SK-N-SH treated with all-trans-retinoic acid at 6 μM for 48 hours (cell line): ENCODE measurements around the gene ECE2.

ENCODE experiments used
- ARNTL ChIP-seq: fragments of 450-650 bp; formaldehyde crosslinking; IDR thresholded peaks from 2 replicates; pipeline ENCODE4 v1.5.0; 2020; ENCODE audit warnings: low read depth, mild to moderate bottlenecking, moderate library complexity, borderline replicate concordance
- ESRRG ChIP-seq: fragments of 250-450 bp; sonication (Bioruptor Pico); IDR thresholded peaks from 2 replicates; pipeline ENCODE4 v1.6.1; 2021; ENCODE audit warnings: mild to moderate bottlenecking
- TCF4 ChIP-seq: fragments of 250-450 bp; sonication (Bioruptor Pico); IDR thresholded peaks from 2 replicates; pipeline ENCODE4 v1.8.0; 2021; ENCODE audit warnings: mild to moderate bottlenecking, moderate library complexity, borderline replicate concordance
- TSHZ2 ChIP-seq: fragments of 250-450 bp; sonication (Bioruptor Pico); IDR thresholded peaks from 2 replicates; pipeline ENCODE4 v1.5.0; 2020; ENCODE audit warnings: mild to moderate bottlenecking, moderate library complexity
- ZFP30 ChIP-seq: fragments of 450-650 bp; formaldehyde crosslinking; IDR thresholded peaks from 2 replicates; pipeline ENCODE4 v1.5.0; 2022; ENCODE audit warnings: mild to moderate bottlenecking, moderate library complexity
- TF ChIP-seq, protein P1 (sequence below): fragments of 250-450 bp; sonication (Bioruptor Pico); IDR thresholded peaks from 2 replicates; pipeline ENCODE4 v1.8.0; 2021; ENCODE audit warnings: low read depth, mild to moderate bottlenecking, moderate library complexity, borderline replicate concordance
- TF ChIP-seq, protein P2 (sequence below): fragments of 250-450 bp; sonication (Bioruptor Pico); IDR thresholded peaks from 2 replicates; pipeline ENCODE4 v1.8.0; 2020; ENCODE audit warnings: mild to moderate bottlenecking, moderate library complexity, borderline replicate concordance
- TF ChIP-seq, protein P3 (sequence below): fragments of 250-450 bp; sonication (Bioruptor Pico); IDR thresholded peaks from 2 replicates; pipeline ENCODE4 v1.5.1; 2020; ENCODE audit warnings: low read depth, mild to moderate bottlenecking, moderate library complexity

DNA sequence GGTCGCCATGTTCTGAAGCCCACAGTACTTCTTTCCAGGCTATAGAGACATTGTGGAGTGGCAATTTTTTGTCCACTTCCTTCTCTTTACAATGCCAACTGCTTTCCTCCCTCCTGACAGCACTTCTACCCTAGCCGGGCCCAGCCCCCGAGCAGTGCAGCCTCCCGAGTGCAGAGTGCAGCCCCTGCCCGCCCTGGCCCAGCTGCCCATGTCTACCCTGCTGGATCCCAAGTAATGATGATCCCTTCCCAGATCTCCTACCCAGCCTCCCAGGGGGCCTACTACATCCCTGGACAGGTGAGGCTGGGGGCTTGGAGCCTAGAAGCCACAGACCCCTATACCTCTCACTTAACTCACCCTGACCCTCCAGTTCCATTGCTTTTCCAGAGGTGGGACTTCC lies 41.4 kb downstream of the ECE2 start:
- no peak for TF ChIP-seq ARNTL (CRISPR knock-in tag)
- TF ChIP-seq, protein P1, sequence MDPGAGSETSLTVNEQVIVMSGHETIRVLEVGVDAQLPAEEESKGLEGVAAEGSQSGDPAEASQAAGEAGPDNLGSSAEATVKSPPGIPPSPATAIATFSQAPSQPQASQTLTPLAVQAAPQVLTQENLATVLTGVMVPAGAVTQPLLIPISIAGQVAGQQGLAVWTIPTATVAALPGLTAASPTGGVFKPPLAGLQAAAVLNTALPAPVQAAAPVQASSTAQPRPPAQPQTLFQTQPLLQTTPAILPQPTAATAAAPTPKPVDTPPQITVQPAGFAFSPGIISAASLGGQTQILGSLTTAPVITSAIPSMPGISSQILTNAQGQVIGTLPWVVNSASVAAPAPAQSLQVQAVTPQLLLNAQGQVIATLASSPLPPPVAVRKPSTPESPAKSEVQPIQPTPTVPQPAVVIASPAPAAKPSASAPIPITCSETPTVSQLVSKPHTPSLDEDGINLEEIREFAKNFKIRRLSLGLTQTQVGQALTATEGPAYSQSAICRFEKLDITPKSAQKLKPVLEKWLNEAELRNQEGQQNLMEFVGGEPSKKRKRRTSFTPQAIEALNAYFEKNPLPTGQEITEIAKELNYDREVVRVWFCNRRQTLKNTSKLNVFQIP, result no peak
- TF ChIP-seq TSHZ2 (CRISPR knock-in tag), result no peak
- TF ChIP-seq, protein P2, sequence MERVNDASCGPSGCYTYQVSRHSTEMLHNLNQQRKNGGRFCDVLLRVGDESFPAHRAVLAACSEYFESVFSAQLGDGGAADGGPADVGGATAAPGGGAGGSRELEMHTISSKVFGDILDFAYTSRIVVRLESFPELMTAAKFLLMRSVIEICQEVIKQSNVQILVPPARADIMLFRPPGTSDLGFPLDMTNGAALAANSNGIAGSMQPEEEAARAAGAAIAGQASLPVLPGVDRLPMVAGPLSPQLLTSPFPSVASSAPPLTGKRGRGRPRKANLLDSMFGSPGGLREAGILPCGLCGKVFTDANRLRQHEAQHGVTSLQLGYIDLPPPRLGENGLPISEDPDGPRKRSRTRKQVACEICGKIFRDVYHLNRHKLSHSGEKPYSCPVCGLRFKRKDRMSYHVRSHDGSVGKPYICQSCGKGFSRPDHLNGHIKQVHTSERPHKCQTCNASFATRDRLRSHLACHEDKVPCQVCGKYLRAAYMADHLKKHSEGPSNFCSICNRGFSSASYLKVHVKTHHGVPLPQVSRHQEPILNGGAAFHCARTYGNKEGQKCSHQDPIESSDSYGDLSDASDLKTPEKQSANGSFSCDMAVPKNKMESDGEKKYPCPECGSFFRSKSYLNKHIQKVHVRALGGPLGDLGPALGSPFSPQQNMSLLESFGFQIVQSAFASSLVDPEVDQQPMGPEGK (CRISPR knock-in tag), result no peak
- TF ChIP-seq TCF4, result no peak
- TF ChIP-seq, protein P3, sequence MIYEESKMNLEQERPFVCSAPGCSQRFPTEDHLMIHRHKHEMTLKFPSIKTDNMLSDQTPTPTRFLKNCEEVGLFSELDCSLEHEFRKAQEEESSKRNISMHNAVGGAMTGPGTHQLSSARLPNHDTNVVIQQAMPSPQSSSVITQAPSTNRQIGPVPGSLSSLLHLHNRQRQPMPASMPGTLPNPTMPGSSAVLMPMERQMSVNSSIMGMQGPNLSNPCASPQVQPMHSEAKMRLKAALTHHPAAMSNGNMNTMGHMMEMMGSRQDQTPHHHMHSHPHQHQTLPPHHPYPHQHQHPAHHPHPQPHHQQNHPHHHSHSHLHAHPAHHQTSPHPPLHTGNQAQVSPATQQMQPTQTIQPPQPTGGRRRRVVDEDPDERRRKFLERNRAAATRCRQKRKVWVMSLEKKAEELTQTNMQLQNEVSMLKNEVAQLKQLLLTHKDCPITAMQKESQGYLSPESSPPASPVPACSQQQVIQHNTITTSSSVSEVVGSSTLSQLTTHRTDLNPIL (CRISPR knock-in tag), result no peak
- no peak for TF ChIP-seq ZFP30 (CRISPR knock-in tag)
- TF ChIP-seq ESRRG (CRISPR knock-in tag), result no peak
